ENCODE results near the gene HOMER1. TPM values are rescaled to one million over a fixed set of nuclear protein-coding genes. Genes with fewer than 3 reads are reported as not detected.

The HOMER1 gene
- total RNA-seq, 4 donors from 2014 or later, result 1.8 to 13.8 (median 5.2) TPM

DNA sequence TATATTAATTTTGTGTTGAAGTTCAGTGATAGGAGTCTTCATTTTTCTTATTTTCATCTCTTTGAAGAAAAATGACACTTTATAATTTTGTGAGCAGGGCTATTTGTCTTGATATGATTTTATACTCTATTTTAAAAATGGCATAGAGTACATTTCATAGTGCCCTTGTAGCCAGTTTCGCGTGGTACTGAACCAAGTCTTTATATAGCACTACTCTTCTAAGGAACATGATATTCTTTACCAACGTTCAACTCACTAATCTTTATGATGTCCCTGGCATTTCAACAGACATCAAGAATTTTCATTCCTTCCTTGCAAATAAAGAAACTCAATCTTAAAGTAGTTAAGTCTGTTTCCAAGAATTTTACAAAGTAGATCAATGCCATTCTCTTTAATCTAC is 41.5 kb upstream of the HOMER1 start:
- WGBS, 2 donors, result 67% methylated on average over 3 of the region's 3 CpGs
- TF ChIP-seq EP300 (IDR thresholded peaks at IDR 0.05) (no peak), POLR2A (IDR thresholded peaks at IDR 0.05) (no peak), CTCF (IDR thresholded peaks at IDR 0.05) (no peak)
- Histone ChIP-seq H3K4me1 (peaks cover 0 to 14% (median 0%) of the 10 kb centered on the region in 4 donors), H3K27ac (no peak overlapping the region), H3K4me3 (no peak overlapping the region), H3K9me3 (no peaks in the 10 kb centered on the region), H3K27me3 (no peaks in the 10 kb centered on the region), H3K36me3 (no peaks in the 10 kb centered on the region)
- DNase-seq (ENCODE audit: low spot score in 2 of 2), result no peak

GRCh38 chr5:79552984-79553383 is 39.0 kb upstream of the HOMER1 start:
- Histone ChIP-seq H3K4me3 (no peak overlapping the region), H3K4me1 (peaks cover 0 to 14% (median 0%) of the 10 kb centered on the region in 4 donors), H3K9me3 (no peaks in the 10 kb centered on the region), H3K27me3 (no peaks in the 10 kb centered on the region), H3K36me3 (no peaks in the 10 kb centered on the region), H3K27ac (no peak overlapping the region)
- TF ChIP-seq EP300 (IDR thresholded peaks at IDR 0.05) (peak in 1 of 2 donors; percentile 15), CTCF (IDR thresholded peaks at IDR 0.05) (no peak)
- peak in 1 of 2 donors; percentile 16 for DNase-seq (ENCODE audit: low spot score in 2 of 2)
- WGBS, 2 donors, result 35 to 40% methylated on average over 4 of the region's 4 CpGs

DNA sequence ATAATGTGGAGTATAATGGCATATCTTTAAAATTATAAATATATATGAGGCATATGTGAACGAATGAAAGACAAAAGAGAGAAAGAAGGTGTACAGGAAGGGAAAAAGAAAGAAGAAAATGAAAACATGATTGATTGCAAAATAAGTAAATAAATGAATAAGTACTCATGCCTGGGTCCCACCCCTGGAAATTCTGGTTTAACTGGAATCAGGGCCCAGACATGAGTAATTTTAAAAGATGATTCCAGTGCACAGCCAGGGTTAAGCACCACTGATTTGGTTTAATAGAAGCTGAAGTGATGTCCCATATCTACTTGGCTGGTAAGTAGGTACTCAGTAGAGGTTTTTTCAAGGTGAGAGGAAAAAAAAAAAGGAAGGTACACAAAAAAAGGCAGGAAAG is 34.0 kb upstream of the HOMER1 start:
- Histone ChIP-seq H3K4me1 (peaks cover 0 to 1% (median 0%) of the 10 kb centered on the region in 4 donors), H3K27ac (no peak overlapping the region), H3K36me3 (no peaks in the 10 kb centered on the region), H3K9me3 (no peaks in the 10 kb centered on the region), H3K4me3 (no peak overlapping the region), H3K27me3 (no peaks in the 10 kb centered on the region)
- DNase-seq (ENCODE audit: low spot score in 2 of 2), result no peak
- WGBS, 2 donors, result 86 to 91% methylated on average over 1 of the region's 1 CpG
- TF ChIP-seq CTCF (IDR thresholded peaks at IDR 0.05), result no peak
- no peak for TF ChIP-seq EP300 (IDR thresholded peaks at IDR 0.05)
- TF ChIP-seq POLR2A (IDR thresholded peaks at IDR 0.05), result no peak

DNA sequence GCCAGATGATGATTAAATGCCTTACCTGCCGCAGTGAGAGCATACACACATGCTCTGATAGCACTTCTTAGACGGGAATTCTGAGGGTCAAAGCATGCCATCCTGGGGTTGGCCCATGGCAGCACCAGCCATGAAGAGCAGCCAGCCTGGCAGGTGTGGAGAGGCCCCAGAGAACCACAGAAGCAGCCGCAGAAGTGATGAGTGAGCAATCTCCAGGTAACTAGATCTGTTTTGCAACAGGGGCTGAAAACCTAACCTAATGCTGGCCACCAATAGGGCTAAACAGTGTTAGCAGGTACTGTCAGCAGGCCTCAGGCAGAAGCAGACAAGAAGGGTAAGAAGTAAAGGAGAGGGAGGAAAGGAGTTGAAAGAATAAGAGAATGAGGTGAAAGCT is 33.5 kb upstream of the HOMER1 start:
- TF ChIP-seq POLR2A (IDR thresholded peaks at IDR 0.05) (no peak), CTCF (IDR thresholded peaks at IDR 0.05) (no peak), EP300 (IDR thresholded peaks at IDR 0.05) (no peak)
- no peak overlapping the region for H3K27ac ChIP-seq
- WGBS, 2 donors, result 94 to 98% methylated on average over 3 of the region's 3 CpGs
- DNase-seq (ENCODE audit: low spot score in 2 of 2), result no peak
- no peak overlapping the region for H3K4me3 ChIP-seq
- H3K9me3 ChIP-seq, result no peaks in the 10 kb centered on the region
- H3K36me3 ChIP-seq, result no peaks in the 10 kb centered on the region
- H3K4me1 ChIP-seq, result no peaks in the 10 kb centered on the region
- H3K27me3 ChIP-seq, result no peaks in the 10 kb centered on the region

GRCh38 chr5:79546782-79547428 is 33.0 kb upstream of the HOMER1 start:
- TF ChIP-seq POLR2A (IDR thresholded peaks at IDR 0.05), result no peak
- TF ChIP-seq CTCF (IDR thresholded peaks at IDR 0.05), result no peak
- TF ChIP-seq EP300 (IDR thresholded peaks at IDR 0.05), result no peak
- no peak for DNase-seq (ENCODE audit: low spot score in 2 of 2)
- no peaks in the 10 kb centered on the region for H3K27me3 ChIP-seq
- no peaks in the 10 kb centered on the region for H3K4me1 ChIP-seq
- H3K36me3 ChIP-seq, result no peaks in the 10 kb centered on the region
- H3K4me3 ChIP-seq, result no peak overlapping the region
- no peaks in the 10 kb centered on the region for H3K9me3 ChIP-seq
- H3K27ac ChIP-seq, result no peak overlapping the region
- WGBS, 2 donors, result 55 to 67% methylated on average over 7 of the region's 7 CpGs
